GM21786 (cell line): ENCODE results near the gene ETFA.

Source experiments
- ATAC-seq: cut with Tn5 transposase; IDR thresholded peaks from one replicate; pipeline ENCODE4 v1.9.1; 2021; ENCODE audit not compliant: unreplicated experiment

Gene ETFA

GRCh38 chr15:76223521-76223920 lies 87.7 kb downstream of the ETFA start:
- peak; percentile 42 for ATAC-seq

DNA sequence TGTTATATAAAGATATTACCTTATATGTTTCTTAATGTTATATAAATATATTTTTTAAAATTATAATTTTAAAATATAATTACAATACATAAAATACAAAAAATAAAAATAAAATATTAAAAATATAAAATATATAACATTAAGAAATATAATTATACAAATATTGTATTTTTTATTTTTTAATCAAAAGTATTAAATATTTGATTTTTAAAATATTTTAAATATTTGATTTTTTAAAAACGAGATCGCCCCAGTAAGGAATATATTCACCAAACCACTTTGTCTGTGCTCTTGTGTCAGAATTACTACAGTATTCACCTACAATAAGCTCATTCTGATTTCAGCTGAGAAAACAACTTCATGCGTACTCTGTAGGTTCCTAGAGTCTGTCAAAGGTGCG lies 89.1 kb downstream of the ETFA start:
- ATAC-seq: no peak

DNA sequence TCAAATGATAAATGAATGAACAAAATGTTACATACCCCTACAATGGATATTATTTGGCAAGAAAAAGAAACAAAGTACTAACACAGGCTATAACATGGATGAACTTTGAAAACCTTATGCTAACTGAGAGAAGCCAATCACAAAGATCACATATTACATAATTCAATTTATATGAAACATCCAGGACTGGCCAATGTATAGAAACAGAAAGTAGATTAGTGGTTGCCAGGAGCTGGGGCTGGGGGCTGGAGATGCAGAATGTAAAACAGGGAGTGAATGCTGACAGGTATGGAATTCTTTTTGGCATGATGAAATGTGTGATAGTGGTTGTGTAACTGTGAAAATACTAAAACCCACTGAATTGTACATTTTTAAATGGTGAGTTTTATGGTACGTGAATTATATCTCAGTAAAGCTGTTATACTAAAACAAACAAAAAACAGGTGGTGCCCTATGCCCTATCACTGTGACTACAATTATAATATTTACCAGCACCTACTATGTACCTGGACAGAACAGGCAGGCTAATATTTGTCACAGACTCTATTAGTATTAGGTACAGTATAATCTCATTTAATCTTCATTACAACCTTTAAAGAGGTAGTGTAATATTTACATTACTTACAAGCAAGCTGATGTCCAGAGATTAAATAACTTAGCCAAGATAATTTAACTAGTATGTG lies 90.0 kb downstream of the ETFA start:
- ATAC-seq: no peak

DNA sequence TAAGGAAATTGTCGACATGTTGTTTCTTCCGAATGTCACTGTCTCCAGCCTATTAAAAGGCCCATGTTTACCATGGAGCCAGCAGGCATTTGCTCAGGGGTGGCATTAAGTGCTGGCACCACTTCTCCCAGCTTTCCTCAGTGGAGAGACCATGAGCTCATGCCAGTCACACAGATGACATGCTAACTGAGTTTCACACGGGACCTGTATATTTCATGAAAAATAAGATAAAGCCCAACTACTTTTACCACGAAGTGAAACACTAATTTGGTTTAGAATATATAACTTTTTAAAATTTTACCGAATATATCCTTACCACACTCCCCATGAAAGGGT lies 93.4 kb downstream of the ETFA start:
- no peak for ATAC-seq

DNA sequence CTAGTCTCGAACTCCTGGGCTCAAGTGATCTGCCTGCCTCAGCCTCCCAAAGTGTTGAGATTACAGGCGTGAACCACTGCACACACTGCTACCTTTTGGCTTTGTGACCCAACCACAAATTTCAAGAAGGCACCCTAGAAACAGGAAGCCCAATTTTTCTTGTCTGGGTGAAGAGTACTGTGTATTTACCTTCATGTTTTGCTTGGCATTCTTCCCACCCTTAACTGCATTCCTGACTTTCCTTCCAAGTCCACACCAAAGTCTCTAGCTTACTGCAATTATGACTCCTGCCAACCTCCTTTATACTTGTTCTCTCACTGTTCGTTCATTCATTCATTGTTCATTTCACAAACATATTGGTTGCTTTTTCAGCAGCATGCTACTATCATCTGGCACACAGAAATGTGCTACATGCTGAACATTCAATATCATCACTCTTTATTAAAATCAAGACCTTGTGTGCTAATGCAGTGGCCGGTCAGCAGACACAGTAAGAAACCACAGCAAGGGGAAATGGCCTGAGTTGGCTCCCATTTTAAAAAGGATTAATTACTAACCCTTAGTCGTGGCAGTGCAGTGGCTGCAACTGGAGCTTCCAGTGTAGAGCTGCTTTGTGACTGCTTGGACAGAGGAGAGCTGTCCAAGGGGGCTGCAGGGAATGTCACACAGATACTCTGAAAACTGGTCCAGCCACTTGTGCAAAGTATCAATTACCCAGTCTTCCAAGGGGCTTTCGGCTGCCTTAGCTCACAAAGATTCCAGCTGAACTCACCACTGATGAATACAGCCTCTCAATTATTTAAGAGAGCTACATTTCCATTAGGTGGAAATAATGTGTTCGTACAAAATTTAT lies 94.0 kb downstream of the ETFA start:
- no peak for ATAC-seq

DNA sequence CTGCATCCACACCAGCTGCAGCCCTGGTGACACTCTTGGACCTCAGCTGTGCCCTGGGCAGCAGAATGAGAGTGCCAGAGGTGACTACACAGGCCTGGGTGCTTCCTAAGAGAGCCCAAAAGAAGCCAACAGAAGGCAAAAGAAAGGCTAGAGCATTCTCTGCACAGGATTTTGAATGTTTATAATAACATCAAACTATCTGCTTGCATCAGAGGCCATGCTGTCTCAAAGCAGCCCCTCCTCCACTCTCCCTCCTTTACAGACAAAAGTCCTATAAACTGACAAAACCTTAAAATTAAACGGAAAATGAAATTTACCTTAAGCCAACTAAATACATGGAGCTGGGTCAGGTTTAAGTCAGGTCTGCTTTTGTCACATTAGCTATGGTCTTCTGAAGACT lies 95.6 kb downstream of the ETFA start:
- no peak for ATAC-seq

- ATAC-seq: no peak
Observed at GRCh38 chr15:76209942-76210341, 101.3 kb downstream of the ETFA start.

DNA sequence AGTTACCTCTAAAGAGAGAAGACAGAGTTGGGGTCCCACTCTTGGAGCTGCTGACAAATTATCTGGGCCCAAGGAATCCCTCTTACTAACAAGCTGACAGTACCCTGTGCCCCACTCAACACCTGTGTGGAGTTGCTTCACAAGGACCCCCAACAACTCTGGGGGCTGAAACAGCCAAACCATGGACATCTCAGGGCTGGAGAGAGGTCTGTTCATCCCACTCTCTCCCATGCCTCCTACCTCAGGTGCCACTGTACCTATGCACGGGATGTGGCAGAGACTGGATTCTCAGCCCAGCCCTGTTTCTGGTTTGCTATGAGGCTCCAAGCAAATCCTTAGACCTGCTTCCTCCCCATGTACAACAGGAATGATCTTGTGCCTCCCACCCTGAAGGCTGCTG lies 101.7 kb downstream of the ETFA start:
- ATAC-seq: no peak

- ATAC-seq: no peak
Observed at GRCh38 chr15:76208786-76209424, 102.4 kb downstream of the ETFA start.

- ATAC-seq: no peak
Observed at GRCh38 chr15:76208084-76208785, 103.0 kb downstream of the ETFA start.

DNA sequence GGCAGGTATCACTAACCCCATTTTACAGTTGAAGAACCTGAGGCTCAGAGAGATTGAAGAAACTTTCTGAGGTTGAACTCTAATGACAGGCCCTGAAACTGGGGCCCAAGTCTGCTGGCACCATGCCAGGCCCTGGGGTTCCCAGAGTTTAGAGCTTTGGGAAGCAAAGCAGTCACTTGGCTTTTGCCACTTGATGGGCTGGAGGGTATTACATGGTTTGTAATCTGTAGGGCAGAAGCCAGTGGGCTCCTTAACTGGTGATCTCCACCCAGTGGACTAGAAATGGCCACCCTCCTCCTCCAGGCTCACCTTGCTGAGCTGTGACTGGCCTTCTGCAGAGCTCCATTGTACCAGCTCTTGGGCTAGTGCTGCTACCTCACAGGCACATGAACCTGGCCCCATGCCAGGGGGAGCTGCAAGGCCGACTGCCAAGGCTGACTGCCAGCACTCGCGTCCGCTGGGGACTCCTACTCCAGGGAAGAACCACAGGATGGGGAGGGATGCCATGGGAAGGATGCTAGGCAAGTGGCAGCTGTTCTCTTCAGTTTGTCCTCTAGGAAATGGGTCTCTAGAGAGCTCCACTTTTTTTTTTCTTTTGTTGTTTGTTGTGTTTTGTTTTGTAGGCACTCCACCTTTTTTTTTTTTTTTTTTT lies 104.8 kb downstream of the ETFA start:
- no peak for ATAC-seq

- no peak for ATAC-seq
Observed at GRCh38 chr15:76204916-76205460, 106.3 kb downstream of the ETFA start.

- ATAC-seq: no peak
Observed at GRCh38 chr15:76204109-76204845, 107.0 kb downstream of the ETFA start.

DNA sequence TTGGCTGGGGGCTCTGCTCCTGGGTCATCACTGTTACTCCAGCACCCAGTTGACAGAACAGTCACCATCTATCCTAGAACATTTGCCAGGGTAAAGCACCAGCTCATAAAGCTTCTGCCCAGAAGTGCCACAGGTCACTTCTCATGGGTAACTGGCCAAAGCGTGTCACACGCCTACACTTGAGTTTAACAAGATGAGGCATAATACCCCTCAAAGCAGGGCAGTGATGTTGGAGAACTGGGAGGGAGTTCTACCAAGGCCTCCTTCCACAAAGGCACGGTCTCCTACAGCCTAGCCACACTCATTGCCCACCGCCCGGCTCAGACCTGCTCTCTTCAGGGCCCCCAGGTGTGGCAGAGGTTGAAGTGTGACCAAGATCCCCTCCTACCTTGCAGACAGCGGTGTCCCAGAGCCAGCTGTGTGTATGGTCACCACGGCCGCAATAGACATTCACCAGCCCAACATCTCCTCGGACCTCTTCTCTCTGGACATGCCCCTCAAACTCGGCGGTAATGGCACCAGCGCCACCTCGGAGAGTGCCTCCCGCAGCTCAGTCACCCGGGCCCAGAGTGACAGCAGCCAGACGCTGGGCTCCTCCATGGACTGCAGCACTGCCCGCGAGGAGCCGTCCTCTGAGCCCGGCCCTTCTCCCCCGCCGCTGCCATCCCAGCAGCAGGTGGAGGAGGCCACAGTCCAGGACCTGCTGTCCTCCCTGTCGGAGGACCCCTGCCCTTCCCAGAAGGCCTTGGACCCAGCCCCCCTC lies 107.7 kb downstream of the ETFA start:
- no peak for ATAC-seq

DNA sequence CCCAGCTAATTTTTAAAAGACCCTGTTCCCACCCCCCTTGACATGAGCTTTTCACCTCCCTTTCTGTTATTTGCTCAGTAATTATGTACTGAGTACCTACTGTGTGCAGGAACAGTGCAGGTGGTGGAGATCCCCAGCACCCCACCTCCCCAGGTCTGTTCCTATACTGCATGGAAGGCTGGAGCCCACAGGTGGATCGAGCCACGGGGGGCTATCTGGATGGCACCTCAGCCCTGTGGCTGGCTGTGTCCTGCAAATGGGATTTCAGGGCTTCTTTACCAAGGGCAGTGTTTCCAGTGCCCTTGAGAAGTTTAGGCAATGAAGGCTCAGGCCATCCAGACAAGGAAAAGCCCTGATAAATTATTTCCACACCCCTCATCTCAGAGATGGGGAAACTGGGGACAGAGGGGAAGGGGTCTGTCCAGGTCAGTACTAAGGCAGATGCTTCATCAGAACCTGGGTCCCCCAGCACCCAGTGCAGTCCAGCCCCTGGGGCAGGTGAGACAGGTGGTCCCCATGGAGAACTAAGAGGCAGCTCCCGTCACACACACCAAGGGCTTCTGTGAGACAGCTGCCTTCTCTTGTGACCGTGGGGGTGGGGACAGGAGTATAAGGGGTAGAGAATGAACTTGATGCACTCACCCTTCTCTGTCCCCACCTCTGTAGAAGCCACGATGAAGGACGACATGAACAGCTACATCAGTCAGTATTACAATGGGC lies 109.6 kb downstream of the ETFA start:
- ATAC-seq: no peak

DNA sequence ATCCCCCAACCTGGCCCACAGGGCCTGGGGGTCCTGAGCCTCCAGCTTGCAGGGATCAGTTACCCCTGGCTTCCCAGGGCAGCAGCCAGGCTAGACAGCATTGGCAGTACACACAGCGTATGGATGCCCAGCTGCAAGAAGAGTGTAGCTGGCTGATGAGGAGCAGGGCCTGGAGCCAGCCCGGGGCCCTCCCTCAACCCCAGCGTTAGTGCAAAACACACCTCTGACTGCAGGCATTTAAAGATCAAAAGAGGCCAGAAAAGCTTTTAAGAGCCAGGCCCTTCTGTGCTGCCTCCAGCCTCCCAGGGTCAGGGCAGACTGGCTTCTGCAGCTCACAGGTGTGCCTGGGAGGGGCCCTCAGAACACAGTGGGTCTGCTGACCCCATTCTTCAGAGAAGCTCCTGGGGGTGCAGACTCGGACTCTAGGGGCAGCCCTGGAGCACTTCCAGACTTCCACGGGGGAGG lies 110.6 kb downstream of the ETFA start:
- ATAC-seq: no peak

GRCh38 chr15:76200083-76200465 lies 111.2 kb downstream of the ETFA start:
- no peak for ATAC-seq
